Stimulated activated CD4-positive, alpha-beta T cell treated with anti-CD3 and anti-CD28 coated beads, Interleukin-2, amount 100 ng/mL, for 4 hours (primary cell): ENCODE results near the gene NUP43.
A peak's percentile ranks its signal among the peaks of the same experiment; 100 is the strongest.
"Not testable (repeated sequence)": the region's sequence is repeated elsewhere in the genome, so short reads cannot be mapped to it uniquely, and the experiment has no call there.

ENCODE experiments used
- DNase-seq: peaks from one replicate; pipeline ENCODE4 v3.0.0-alpha.2; 2020; ENCODE audit warnings: low read depth

Gene NUP43, protein sequence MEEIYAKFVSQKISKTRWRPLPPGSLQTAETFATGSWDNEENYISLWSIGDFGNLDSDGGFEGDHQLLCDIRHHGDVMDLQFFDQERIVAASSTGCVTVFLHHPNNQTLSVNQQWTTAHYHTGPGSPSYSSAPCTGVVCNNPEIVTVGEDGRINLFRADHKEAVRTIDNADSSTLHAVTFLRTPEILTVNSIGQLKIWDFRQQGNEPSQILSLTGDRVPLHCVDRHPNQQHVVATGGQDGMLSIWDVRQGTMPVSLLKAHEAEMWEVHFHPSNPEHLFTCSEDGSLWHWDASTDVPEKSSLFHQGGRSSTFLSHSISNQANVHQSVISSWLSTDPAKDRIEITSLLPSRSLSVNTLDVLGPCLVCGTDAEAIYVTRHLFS

DNA sequence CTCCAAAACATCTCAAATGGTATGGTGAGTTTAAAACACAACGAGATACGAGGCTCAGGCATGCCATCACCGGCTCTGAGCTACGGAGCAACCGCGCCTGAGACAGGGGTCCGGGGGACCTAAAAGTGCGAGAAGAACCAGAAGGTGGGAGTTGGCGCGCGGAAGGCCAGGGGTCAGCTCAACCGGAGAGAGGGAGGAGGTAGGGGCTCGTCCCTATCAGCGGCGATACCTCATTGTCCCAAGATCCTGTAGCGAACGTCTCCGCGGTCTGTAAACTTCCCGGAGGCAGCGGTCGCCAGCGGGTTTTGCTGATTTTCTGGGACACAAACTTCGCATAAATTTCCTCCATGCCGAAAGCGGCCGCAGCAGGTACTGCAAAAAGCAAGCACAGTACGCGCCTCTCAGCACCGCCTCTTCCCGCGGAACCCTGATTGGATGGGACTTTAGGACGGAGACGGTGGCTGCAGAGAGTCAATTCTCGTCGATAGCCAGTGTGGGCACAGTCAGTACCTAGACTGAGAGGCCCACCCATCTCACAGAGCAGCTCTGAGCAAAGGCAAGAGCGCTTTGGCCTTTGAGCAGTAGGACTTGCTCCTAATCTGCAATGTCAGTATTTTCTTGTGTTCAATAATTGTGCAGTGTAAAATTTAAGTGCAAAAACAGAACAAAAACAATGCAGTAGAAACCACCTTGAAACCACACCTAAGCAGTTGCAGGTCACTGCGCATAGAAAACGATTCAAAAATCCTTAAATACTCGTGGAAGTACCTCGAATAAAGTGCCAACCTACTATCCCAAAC, at the start of gene NUP43:
Gene NUP43 (minus strand): TSS at position 383 of the 800 bp plus-strand sequence. CDS start 34 bp downstream, at position 349.
- DNase-seq = peak; percentile 82

DNA sequence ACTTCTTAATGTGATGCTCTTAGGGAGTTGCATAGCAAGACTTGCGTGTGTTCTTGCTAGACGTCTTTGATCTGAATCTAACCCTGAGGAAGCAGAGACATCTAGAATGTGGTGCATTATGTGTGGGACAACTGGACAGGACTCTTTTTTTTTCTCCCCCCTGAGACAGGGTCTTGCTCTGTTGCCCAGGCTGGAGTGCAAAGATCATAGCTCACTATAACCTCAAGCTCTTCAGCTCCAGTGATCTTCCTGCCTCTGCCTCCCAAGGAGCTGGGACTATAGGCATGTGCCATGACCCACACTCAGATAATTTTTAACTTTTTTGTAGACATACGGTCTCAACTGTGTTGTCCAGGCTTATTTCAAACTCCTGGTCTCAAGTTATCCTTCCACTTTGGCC, 37.2 kb upstream of the NUP43 start:
- DNase-seq = no peak

DNA sequence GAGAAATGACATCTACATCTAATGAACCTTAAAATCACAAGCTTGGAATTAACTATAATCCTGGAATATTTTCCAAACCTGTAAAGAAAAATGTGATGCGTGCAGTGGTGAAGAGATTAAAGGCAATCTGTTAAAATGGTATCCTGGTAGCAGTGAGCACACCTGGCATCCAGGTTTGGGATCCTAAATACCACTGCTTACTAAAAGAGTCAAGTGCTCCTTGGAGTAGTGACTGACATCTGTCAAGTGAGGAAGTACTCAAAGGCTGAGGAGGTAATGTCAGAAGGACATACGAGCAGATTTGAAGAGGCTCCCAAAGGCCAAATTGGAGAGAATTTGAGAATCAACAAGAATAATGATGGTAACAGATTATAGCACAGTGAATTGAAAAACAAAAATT, 36.0 kb upstream of the NUP43 start:
- DNase-seq = no peak

DNA sequence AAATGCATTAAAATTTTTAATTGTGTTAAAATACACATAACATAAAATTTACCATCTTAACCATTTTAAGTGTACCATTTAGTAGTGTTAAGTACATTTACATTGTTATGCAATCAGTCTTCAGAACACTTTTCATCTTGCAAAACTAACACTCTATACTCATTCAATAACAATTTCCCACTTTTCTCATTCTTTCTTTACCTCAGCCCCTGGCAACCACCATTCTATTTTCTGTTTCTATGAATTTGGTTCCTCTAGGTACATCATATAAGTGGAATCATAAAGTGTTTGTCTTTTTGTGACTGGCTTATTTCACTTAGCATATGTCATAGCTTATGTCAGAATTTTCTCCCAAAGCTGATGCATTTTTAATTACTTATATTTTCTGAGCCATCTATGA, 35.4 kb upstream of the NUP43 start:
- DNase-seq = no peak

DNA sequence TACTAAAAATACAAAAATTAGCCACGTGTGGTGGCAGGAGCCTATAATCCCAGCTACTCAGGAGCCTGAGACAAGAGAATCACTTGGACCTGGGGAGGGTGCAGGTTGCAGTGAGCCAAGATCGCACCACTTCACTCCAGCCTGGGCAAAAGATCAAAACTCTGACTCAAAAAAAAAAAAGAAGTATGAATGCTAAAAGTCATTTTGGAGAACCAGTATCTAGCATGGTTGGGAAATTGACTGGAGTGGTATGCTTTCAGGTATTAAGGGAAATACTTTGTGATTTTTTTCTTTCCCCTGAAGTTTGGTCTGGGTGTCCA, 33.3 kb upstream of the NUP43 start:
- no peak for DNase-seq

DNA sequence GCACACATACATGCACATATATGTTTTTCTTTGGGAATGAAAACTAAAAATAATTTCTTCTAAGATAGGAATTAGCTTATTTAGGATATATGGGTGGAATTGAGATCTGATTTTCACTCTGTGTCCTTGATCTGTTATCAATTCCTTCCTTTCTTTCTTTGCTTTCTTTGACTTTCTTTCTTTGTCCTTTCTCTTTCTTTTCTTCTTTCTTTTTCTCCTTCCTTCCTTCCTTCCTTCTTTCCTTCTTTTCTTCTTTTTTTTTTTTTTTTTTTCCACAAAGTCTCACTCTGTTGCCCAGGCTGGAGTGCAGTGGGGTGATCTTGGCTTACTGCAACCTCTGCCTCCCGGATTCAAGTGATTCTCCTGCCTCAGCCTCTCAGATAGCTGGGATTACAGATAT, 31.3 kb upstream of the NUP43 start:
- no peak for DNase-seq

DNA sequence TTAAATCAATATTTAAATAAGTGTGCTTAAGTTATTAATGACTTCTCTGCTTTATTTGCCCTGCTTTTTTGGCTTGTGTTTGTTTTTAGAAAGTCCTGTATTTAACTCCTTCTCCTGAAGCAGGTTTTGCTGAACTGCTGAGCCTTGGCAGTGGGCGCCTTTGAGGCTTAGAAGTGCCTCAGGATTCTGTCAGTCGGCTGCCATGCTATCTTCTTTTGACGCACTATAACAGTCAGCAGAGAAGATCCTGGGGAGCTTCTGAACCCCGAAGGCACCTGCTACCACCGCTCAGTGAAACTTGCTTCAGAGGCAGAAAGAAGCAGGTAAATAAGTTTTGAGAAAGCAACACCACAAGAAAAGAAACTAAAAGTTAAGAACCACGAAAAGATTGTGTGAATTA, 25.6 kb upstream of the NUP43 start:
- no peak for DNase-seq

DNA sequence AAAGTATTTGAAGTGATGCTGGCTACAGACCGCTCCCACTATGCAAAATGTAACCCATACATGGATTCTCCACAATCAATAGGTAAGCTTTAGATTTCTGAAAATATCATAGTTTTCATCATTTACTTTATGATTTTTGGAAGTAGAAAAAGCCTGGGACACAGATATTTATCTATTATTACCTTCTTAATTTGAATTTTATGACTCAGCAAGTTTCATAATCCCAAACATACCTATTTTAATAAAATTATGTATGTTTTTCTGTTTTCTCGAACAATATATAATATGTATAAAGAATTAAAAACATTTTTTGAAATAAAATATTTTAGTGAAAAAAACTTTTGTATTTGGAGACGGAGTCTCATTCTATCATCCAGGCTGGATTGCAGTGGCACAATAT, 24.9 kb upstream of the NUP43 start:
- no peak for DNase-seq

DNA sequence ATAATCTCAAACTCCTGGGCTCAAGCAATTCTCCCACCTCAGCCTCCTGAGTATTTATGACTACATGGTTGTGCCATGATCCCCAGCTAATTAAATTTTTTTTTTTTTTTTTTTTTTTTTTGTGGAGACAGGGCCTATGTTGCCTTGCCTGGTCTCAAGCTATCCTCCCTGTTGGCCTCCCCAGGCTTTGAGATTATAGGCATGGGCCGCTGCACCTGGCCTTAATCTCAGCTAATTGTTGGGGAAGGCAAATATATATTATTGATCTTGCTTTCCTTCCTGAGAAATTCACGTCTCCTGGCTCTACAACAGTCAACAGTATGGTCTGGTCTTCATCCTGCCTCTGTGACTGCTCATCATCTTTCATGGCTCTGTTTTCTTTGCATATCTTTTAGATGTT, 23.3 kb upstream of the NUP43 start:
- DNase-seq = no peak

DNA sequence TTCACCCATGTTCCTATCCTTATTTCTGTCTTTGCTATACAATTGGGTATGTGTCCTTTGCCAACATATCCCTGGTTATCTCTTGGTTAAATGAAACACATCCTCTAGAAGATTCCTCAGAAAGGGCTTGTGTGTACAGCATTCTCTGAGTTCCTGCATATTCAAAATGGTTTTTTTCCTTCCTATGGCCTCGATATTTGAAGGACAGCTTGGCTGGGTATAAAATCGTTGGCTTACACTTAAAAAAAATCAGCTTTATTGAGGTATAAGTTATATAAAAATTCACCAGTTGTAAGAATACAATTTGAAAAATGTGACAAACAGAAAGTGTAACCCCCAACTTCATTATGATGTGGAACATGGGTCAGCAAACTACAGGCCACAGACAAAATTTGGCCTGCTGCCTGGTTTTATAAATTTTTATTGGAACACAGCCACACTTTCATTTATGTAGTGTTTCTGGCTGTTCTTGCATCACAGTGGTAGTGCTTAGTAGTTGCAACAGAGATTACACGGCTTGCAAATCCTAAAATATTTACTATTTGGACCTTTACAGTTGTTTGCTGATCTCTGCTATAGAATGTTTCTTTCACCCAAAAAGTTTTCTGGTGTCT, 19.9 kb upstream of the NUP43 start:
- DNase-seq = no peak

DNA sequence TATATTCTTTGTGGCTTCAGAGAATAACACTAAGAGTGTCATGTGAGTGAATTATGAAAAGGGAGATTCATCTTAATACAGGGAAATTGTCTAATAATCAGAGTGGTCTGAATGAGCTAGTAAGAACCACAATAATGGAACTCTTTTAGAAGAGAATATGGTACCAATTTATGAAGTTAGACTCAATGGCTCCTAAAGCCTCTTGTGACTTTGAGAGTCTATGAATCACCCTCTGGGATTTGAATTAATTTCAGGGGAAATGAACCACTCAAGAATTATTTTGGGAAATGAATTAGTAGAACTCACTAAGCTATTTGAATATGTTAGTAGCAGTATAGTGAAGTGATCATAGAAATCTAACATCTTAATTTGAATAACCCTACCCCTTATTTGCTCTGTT, 17.5 kb upstream of the NUP43 start:
- no peak for DNase-seq

DNA sequence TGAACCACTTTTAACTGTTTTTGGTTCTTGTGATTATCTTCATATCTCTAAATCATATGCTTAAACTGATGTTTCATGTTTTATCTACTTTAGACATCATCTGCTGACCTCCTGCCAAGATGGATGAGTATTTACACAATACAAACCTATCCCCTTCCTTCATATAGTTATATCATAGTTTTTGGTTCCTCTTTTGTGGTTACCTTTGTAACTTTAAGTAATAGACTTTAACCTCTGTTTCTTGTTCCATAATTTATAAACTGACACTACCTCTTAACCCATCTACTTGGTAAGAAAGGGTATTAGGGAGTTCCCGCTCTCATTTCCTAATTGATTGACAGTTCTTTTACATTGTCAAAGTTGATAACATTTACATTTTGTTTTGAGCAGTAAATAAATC, 15.1 kb upstream of the NUP43 start:
- no peak for DNase-seq

DNA sequence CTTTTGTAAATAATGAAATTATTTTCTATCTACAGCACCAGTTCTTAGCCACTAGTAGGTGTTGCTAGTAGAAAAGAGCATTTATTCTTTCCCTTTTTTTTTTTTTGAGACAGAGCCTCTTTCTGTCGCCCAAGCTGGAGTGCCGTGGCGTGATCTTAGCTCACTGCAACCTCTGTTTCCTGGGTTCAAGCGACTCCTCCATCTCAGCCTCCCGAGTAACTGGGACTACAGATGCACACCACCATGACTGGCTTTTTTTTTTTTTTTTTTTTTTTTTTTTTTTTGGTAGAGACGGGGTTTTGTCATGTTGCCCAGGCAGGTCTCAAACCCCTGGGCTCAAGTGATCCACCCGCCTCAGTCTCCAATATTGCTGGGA, 9.9 kb upstream of the NUP43 start:
- no peak for DNase-seq

DNA sequence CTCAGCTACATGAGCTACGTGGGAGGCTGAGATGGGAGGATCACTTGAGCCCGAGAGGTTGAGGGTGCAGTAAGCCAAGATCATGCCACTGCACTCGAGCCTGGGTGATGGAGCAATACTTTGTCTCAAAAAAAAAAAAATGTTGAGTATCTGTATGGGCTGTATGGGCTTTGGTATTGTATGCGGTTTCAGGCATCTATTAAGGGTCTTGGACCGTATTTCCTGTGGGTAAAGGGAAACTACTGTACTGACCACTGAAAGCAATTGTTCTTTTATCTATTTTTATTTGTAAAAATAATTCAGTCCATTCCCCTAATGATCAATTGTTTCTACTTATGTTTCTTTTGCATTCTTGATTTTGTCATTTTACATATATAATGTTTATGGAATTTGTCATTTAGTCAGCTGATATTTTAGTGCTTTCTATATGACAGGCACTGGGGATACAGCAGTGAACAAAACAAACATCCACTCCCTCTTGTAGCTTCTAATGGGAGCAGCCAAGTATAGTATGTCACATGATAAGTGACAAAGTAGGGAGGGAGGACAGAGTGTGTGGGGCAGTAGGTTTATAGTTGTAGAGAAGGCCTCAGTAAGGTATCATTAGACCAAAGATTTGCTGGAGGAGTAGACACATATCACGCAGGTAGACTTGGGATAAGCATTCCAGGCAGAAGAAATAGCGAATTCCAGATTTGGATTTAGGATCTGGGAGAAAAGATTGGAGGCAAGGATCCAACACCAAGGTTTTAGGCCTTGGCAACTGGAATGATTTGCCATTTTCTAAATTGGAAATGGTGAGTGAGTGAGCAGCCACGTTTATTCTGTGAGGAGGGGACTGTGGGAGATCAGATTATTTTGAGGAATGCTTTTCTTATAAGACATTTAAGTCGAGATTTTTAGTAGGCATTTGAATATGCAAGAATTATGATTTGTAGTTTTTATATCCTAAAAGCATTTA, 9.3 kb upstream of the NUP43 start:
- DNase-seq = no peak

DNA sequence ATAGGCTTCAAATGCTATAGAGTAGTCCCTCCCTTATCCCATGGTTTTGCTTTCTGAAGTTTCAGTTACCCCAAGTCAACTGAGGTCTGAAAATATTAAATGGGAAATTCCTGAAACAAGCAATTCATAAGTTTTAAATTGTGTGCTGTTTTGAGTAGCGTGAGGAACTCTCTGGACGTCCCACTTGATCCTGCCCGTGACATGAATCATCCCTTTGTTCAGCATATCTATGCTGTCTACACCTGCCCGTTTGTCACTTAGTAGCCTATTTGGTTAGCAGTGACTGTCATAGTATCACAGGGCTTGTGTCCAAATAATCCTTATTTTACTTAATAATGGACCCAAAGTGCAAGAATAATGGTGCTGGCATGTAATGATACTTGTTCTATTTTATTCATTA, 8.2 kb upstream of the NUP43 start:
- DNase-seq = no peak

DNA sequence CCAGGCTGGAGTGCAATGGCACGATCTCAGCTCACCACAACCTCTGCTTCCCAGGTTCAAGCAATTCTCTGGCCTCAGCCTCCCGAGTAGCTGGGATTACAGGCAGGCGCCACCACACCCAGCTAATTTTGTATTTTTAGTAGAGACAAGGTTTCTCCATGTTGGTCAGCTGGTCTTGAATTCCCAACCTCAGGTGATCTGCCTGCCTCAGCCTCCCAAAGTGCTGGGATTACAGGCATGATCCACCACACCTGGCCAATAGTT, 7.0 kb upstream of the NUP43 start:
- DNase-seq = not testable (repeated sequence)

DNA sequence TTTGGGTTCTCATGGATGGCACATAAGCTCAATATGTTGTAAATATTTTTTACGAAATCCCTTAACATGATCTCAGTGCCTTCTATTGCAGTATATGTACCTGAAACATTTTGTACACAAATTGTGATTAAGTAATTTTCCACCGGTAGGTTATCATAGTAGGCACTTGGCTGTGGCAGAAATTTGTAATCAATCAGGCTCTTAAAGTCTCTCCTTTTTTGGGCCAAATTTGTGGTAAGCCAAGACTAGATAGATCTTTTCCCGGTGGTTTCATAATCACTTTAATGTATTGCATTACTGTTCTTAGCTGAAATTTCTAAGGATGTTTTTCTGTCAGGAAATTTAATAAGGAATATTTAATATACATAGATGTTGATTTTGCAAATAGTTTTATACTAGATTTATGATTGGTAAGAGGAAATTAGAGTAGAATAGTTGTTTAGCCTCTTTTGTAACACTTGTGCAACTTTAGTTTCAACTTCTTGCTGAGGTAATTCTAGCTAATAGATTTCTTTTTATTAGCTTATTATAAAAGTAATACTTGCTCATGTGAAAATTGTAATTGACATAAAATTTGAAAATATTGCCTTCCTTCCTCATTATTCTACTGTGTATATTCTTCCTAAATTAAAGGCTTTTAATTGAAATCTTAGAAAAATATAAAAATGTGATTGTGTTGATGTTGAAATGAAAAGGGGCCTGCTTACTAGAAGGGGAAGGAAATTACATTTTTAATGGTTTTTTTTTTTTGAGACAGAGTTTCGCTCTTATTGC, 6.5 kb upstream of the NUP43 start:
- DNase-seq = no peak

DNA sequence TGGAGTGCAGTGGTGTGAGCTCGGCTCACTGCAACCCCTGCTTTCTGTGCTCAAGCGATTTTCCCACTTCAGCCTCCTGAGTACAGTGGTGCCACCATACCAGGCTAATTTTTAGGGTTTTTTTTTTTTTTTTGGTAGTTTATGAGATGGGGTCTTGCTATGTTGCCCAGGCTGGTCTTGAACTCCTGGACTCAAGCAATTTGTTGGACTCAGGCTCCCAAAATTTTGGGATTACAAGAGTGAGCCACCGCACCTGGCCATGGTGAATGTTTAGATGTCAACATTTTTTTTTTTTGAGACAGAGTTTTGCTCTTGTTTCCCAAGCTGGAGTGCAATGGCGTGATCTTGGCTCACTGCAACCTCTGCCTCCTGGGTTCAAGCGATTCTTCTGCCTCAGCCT, 5.6 kb upstream of the NUP43 start:
- DNase-seq = not testable (repeated sequence)

DNA sequence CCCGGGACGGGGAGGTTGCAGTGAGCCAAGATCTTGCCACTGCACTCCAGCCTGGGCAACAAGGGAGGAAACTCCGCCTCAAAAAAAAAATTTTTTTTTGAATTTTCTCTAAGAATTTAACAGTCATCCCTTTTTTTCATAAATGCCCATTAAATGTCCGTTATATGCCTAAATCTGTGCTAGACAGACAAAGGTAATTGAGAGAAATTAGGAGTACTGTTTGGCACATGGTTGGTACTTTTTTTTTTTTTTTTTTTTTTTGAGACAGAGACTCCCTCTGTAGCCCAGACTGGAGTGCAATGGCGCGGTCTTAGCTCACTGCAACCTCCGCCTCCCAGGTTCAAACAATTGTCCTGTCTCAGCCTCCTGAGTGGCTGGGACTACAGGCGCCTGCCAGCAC, 4.9 kb upstream of the NUP43 start:
- no peak for DNase-seq

DNA sequence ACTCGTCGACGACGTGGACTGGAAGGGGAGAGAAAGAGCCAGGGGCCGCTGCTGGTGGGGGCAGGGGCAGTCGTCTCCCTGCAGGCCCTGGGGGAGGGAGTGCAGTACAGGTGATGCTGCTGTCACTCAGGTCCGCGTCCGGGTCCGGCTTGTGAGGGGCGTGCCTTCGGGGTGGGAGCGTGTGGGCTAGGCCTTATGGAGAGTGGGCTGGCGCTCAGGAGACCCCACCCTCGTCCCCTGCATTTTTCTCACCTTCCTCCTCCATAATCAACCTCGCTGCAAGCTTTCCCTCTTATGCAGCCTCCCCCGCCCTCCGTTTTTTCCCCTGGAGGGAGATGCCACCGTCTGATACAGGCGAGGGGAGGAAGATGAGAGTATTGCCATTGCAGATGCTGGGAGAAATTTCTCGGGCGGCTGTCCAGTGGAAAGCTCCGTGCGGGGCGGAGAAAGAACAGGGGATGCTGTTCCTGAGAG, 3.8 kb upstream of the NUP43 start:
- DNase-seq = peak; percentile 28

DNA sequence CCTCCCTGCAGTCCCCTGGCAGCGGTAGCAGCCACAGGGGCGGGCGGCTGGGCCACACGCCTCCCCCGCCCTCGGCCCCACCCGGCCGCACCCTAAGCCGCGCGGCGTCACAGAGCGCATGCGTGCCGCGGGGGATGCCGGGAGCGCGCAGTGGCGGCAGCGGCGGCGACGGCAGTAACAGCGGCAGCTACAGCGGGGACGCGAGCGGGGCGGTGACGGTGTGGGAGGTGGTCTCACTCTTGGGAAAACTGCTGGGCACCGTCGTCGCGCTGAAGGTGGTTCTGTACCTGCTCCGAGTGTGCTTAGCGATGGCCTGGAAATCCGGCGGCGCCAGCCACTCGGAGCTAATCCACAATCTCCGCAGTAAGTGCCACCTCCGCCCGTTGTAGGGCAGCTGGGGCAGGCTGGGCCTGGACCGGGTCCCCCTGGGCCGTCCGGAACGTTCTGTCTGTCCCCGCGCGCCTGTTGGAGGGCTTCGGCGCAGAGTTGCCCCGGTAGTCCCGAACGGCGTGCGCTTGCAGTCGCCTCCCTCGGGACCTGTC, 3.3 kb upstream of the NUP43 start, which contains the start of gene PCMT1:
Gene PCMT1 (plus strand): TSS at position 148 of the 542 bp plus-strand sequence. CDS start 161 bp downstream, at position 309.
- peak; percentile 85 for DNase-seq
